Peyer's patch (tissue), 4 donors: ENCODE measurements around the gene ADAMTS1.

Source experiments
- CTCF ChIP-seq, 6 experiments: fragments of 450-650 bp in 4 of 6; fragments of 200-600 bp in 2 of 6; sonication (generic) in 1 of 6; IDR thresholded peaks; one replicate each; pipeline ENCODE4 v1.5.1; 2017 to 2019; ENCODE audit warnings: antibody characterized with exemption in 6 of 6, mild to moderate bottlenecking in 3 of 6, moderate library complexity in 1 of 6
- POLR2A ChIP-seq, 2 donors: fragments of 450-650 bp; IDR thresholded peaks; one replicate each; pipeline ENCODE4 v1.5.1; 2017; ENCODE audit warnings: antibody characterized with exemption in 2 of 2, mild to moderate bottlenecking in 2 of 2, moderate library complexity in 2 of 2

- TF ChIP-seq CTCF (IDR thresholded peaks at IDR 0.05) (no peak), POLR2A (IDR thresholded peaks at IDR 0.05) (no peak)
Measured at GRCh38 chr21:26847002-26847401, 1.8 kb upstream of the ADAMTS1 start.
